Prostate gland (tissue), 2 donors: ENCODE data around the gene CDC20B.

ENCODE experiments used
- CTCF ChIP-seq, 4 experiments: fragments of 200-600 bp in 2 of 4; fragments of 450-650 bp in 2 of 4; sonication (generic) in 2 of 4; IDR thresholded peaks; 1 replicate in 3 of 4; 2 replicates in 1 of 4; pipeline ENCODE4 v1.5.1; 2016 to 2019; ENCODE audit warnings: antibody characterized with exemption in 4 of 4, mild to moderate bottlenecking in 2 of 4, moderate library complexity in 2 of 4
- POLR2A ChIP-seq: fragments of 450-650 bp; IDR thresholded peaks from one replicate; pipeline ENCODE4 v1.6.1; 2016; ENCODE audit warnings: antibody characterized with exemption, mild to moderate bottlenecking

GRCh38 chr5:55108661-55109060 is 64.3 kb downstream of the CDC20B start:
- TF ChIP-seq CTCF (IDR thresholded peaks at IDR 0.05) = no peak
- TF ChIP-seq POLR2A = no peak
